GM12873 (cell line): ENCODE results near the gene AUTS2.

Experiments
- CTCF ChIP-seq: IDR thresholded peaks from 2 replicates; pipeline ENCODE4 v1.5.1; 2012; ENCODE audit warnings: low read depth, mild to moderate bottlenecking, moderate library complexity, low read length, control low read depth; ENCODE audit not compliant: insufficient read depth; ENCODE audit errors: missing control alignments

Gene AUTS2

GRCh38 chr7:69862413-69863064 lies 264.3 kb downstream of the AUTS2 start:
- TF ChIP-seq CTCF, result no peak

DNA sequence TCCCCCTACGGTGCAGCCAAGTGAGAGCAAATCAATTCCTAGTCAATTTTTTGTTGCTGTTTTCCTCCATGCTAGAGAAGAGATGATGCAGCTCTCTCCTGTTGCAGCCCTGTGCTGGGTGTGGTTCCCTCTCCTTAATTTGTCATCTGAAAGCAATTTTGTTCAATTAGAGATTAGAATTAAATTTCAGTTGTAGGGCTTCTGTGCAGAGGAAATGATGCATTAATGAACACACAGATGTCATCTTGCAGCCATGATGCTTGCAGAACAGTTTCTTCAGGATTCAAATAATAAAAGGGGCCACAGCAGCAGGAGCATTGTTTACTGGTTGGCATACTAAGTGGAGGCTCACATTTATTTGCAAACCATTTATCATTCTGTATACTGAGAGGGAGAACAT lies 266.0 kb downstream of the AUTS2 start:
- TF ChIP-seq CTCF, result no peak

DNA sequence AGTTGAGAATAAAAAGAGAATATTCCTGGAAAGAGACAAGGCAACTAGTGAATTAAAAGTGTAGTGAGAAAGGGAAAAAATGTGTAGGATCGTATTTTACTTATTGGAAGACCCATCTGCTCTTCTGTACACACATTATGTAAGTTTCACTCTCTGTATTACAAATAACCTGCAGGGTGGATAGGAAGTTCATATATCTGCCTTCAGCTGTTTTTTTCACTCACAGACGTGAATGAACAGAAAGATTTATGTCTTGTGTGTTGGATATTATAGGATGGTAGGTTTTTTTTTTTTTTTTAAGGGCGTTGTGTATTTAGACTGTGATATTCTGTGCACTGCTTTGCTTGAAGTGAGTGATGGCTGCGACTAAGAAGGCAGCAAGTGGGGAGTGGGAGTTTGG lies 266.5 kb downstream of the AUTS2 start:
- TF ChIP-seq CTCF, result no peak

DNA sequence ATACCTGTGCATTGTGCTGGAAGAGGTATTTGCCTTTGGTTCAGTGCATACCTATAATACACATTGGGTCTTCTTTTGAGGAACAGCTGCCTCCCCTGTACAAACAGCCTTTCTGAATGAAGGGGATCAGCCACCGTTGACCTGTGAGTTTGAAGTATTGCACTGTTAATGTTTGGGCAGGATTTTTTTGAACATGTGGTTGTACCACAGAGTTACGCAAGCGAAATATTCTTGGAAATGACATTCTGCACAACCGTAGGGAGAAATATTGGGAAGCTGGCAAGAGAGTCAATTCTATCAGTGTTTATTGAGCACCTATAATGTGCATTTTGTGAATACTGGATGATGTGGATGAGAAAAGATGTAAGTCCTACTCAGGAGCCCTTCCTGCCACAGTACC lies 270.6 kb downstream of the AUTS2 start:
- no peak for TF ChIP-seq CTCF

- TF ChIP-seq CTCF, result no peak
Observed at GRCh38 chr7:69871213-69871885, 273.1 kb downstream of the AUTS2 start.

DNA sequence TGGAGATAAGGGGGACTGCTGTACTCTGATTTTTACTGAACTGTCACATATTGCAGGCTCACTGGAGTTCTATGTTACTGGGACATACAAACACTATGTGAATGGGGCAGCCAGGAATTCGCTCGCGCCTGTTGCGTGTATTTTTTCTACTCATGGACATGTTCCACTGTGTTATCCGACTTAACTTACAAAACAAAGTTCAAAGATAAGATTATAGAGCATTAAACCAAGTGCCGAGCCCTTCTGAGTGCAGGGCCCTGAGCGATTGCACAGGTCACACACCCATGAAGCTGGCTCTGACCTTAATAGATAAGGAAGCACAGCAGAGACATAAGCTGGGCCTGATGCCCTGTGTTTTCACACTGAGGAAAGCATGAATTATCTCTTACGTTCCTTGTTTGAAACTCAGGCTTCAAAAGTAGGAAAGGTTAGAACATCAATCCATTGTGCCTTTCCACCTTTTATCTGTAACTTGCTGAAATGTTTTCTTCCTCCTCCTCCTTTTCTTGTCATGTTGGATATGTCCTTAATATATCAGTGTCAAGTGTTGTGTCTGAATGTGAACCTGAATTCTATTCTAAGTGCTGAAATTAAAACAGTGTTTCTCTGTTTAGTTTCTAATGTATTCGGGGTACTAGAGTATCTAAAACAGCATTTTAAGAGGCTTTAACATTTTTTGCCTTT lies 273.8 kb downstream of the AUTS2 start:
- TF ChIP-seq CTCF, result no peak

GRCh38 chr7:69873512-69873911 lies 275.2 kb downstream of the AUTS2 start:
- no peak for TF ChIP-seq CTCF
